Upper lobe of left lung (tissue), 6 donors: ENCODE measurements around the gene TTYH3. TPM values are rescaled to one million over a fixed set of nuclear protein-coding genes. Genes with fewer than 3 reads are reported as not detected.

Source experiments
- ATAC-seq, 2 donors: fragments of 200-7000 bp; cut with Tn5 transposase; one replicate each; pipeline ENCODE4 v1.9.1; 2022; ENCODE audit warnings: mild to moderate bottlenecking in 2 of 2, moderate library complexity in 2 of 2; ENCODE audit not compliant: low FRiP score in 2 of 2
- DNase-seq, 2 donors: peaks; one replicate each; pipeline ENCODE4 v3.0.0-alpha.2; 2019 to 2020
- H3K27ac ChIP-seq, 4 donors: fragments of 200-600 bp; sonication (generic); one replicate each; pipeline ENCODE4 v1.5.1; 2016 to 2019
- H3K27me3 ChIP-seq, 4 donors: fragments of 200-600 bp; sonication (generic); one replicate each; pipeline ENCODE4 v1.5.1; 2017 to 2019
- H3K36me3 ChIP-seq, 4 donors: fragments of 200-600 bp; sonication (generic); one replicate each; pipeline ENCODE4 v1.5.1; 2016 to 2019
- H3K4me1 ChIP-seq, 4 donors: fragments of 200-600 bp; sonication (generic); one replicate each; pipeline ENCODE4 v1.5.1; 2018 to 2019
- H3K4me3 ChIP-seq, 4 donors: fragments of 200-600 bp; sonication (generic); one replicate each; pipeline ENCODE4 v1.5.1; 2017 to 2019; ENCODE audit warnings: mild to moderate bottlenecking in 2 of 4, moderate library complexity in 1 of 4
- H3K9me3 ChIP-seq, 4 donors: fragments of 200-600 bp; sonication (generic); one replicate each; pipeline ENCODE4 v1.5.1; 2018 to 2019
- CTCF ChIP-seq, 6 experiments: fragments of 450-650 bp in 4 of 6; fragments of 200-600 bp in 2 of 6; sonication (generic) in 2 of 6; IDR thresholded peaks; one replicate each; pipeline ENCODE4 v1.5.1; 2016 to 2019; ENCODE audit warnings: antibody characterized with exemption in 6 of 6
- EP300 ChIP-seq, 4 donors: sonication (generic); formaldehyde crosslinking; IDR thresholded peaks; one replicate each; pipeline ENCODE4 v1.5.1; 2017; ENCODE audit warnings: antibody characterized with exemption in 4 of 4, control low read depth in 2 of 4
- POLR2A ChIP-seq, 4 donors: fragments of 450-650 bp; IDR thresholded peaks; one replicate each; pipeline ENCODE4 v1.5.1; 2016 to 2017; ENCODE audit warnings: antibody characterized with exemption in 4 of 4, mild to moderate bottlenecking in 2 of 4
- POLR2AphosphoS5 ChIP-seq, 2 donors: sonication (generic); formaldehyde crosslinking; IDR thresholded peaks; one replicate each; pipeline ENCODE4 v1.5.1; 2017; ENCODE audit warnings: antibody characterized with exemption in 2 of 2
- WGBS, 2 donors: methylation state at CpG; one replicate each; pipeline ENCODE4 v1.1.5; 2017 to 2018; 5-methylcytosine and 5-hydroxymethylcytosine counted together
- total RNA-seq, 6 donors: library from RNA; depleted of rRNA in 4 of 6; stranded (reverse); fragments of >200 nt in 4 of 6; gene quantifications; one replicate each; pipeline versions ENCODE4 v1.1.0 to v1.2.1, GENCODE V29; 2016 to 2021
- donor health status: DM: no; HTN: no; CAD: no; lungs with moderate emphysema.
- donor health status: DM: no; HTN: yes; CAD: no; lungs with severe emphysema.

TTYH3 gene
- total RNA-seq, 6 donors from 2014 or later: 16.5 to 69.6 (median 58.1) TPM

GRCh38 chr7:2651336-2651735 lies 19.6 kb downstream of the TTYH3 start:
- no peaks in the 10 kb centered on the region for H3K27me3 ChIP-seq
- ATAC-seq (no peak), DNase-seq (peak in 1 of 2 donors; percentile 48)
- H3K9me3 ChIP-seq: no peaks in the 10 kb centered on the region
- no peak overlapping the region for H3K27ac ChIP-seq
- 73 to 90% methylated on average over 9 to 15 of the region's 15 CpGs for WGBS, 2 donors
- TF ChIP-seq POLR2A (IDR thresholded peaks at IDR 0.05): no peak
- no peak for TF ChIP-seq POLR2AphosphoS5 (IDR thresholded peaks at IDR 0.05)
- TF ChIP-seq EP300 (IDR thresholded peaks at IDR 0.05): no peak
- TF ChIP-seq CTCF (IDR thresholded peaks at IDR 0.05): no peak
- no peaks in the 10 kb centered on the region for H3K4me1 ChIP-seq
- H3K4me3 ChIP-seq: no peak overlapping the region
- H3K36me3 ChIP-seq: peaks cover 0 to 66% (median 38%) of the 10 kb centered on the region in 4 donors

- no peaks in the 10 kb centered on the region for H3K27me3 ChIP-seq
- H3K4me3 ChIP-seq: no peak overlapping the region
- WGBS, 2 donors: 92 to 96% methylated on average over 9 to 28 of the region's 28 CpGs
- no peak overlapping the region for H3K27ac ChIP-seq
- peaks cover 0 to 71% (median 38%) of the 10 kb centered on the region in 4 donors for H3K36me3 ChIP-seq
- DNase-seq (peak in 1 of 2 donors; percentile 81), ATAC-seq (no peak)
- no peaks in the 10 kb centered on the region for H3K4me1 ChIP-seq
- no peaks in the 10 kb centered on the region for H3K9me3 ChIP-seq
- TF ChIP-seq CTCF (IDR thresholded peaks at IDR 0.05) (no peak), POLR2AphosphoS5 (IDR thresholded peaks at IDR 0.05) (no peak), EP300 (IDR thresholded peaks at IDR 0.05) (no peak), POLR2A (IDR thresholded peaks at IDR 0.05) (no peak)
Observed at GRCh38 chr7:2651847-2652735, 20.3 kb downstream of the TTYH3 start.

GRCh38 chr7:2652736-2653060 lies 20.9 kb downstream of the TTYH3 start:
- Histone ChIP-seq H3K27ac (no peak overlapping the region), H3K9me3 (no peaks in the 10 kb centered on the region), H3K27me3 (no peaks in the 10 kb centered on the region), H3K4me1 (no peaks in the 10 kb centered on the region), H3K36me3 (peaks cover 0 to 70% (median 33%) of the 10 kb centered on the region in 4 donors), H3K4me3 (no peak overlapping the region)
- ATAC-seq: no peak
- TF ChIP-seq CTCF (IDR thresholded peaks at IDR 0.05) (no peak), POLR2AphosphoS5 (IDR thresholded peaks at IDR 0.05) (no peak), EP300 (IDR thresholded peaks at IDR 0.05) (no peak), POLR2A (IDR thresholded peaks at IDR 0.05) (no peak)
- peak in 1 of 2 donors; percentile 72 for DNase-seq
- WGBS, 2 donors: 93 to 100% methylated on average over 2 to 12 of the region's 12 CpGs

GRCh38 chr7:2654059-2654458 lies 22.3 kb downstream of the TTYH3 start:
- Histone ChIP-seq H3K27ac (no peak overlapping the region), H3K4me1 (no peaks in the 10 kb centered on the region), H3K4me3 (no peak overlapping the region), H3K9me3 (no peaks in the 10 kb centered on the region), H3K36me3 (peaks cover 0 to 74% (median 38%) of the 10 kb centered on the region in 4 donors), H3K27me3 (no peaks in the 10 kb centered on the region)
- TF ChIP-seq POLR2A (IDR thresholded peaks at IDR 0.05) (no peak), EP300 (IDR thresholded peaks at IDR 0.05) (no peak), CTCF (IDR thresholded peaks at IDR 0.05) (no peak), POLR2AphosphoS5 (IDR thresholded peaks at IDR 0.05) (no peak)
- WGBS, 2 donors: 63 to 68% methylated on average over 5 of the region's 5 CpGs
- ATAC-seq: no peak
- no peak for DNase-seq
